Posterior cingulate gyrus (tissue), 11 donors: Measurements from ENCODE around the gene CDC25C.

Experiments
- DNase-seq, 10 donors: peaks; one replicate each; pipeline versions ENCODE4 v3.0.0 to v3.0.0-alpha.2; 2020 to 2021; ENCODE audit warnings: mixed read lengths in 3 of 10
- intact Hi-C: fragments of 100-400 bp; cut with DNase I; formaldehyde crosslinking; loops from one replicate; pipeline ENCODE4 v1.15.1; 2023

The CDC25C gene

DNA sequence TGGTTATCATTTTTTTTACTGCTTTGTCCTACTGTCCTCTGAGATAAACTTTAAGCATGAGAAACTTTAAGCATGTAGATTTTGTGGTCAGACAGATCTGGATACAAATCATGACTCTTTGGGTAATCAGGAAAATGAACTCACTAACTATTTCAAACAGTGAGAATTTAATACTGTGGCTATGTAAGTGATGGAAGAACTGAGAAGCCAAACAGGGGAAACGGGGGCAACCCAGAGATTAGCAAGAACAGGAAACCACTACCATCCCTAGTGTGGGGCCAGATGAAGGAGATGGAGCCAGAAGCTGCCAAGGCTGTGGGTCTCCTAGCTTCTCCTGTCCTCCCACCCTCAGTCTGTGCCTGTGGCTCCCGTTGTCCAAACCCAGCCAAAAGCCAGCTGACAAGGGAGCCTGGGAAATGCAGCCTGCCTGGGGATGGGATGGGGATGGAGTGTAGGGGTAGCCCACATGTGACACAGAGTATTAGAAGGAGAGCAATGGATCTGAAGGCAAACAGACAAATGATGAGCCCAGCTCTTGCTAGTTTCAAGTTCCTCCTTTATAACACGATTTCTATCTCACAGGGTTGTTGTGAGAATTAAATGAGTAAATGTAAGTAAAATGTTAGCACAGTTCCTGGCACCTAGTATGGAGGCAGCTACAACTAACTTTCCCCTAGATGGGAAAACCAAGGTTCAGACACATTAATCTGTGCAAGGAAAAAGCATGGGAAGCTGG is 90.8 kb downstream of the CDC25C start:
- no peak for DNase-seq
- intact Hi-C loops: no loop called here

DNA sequence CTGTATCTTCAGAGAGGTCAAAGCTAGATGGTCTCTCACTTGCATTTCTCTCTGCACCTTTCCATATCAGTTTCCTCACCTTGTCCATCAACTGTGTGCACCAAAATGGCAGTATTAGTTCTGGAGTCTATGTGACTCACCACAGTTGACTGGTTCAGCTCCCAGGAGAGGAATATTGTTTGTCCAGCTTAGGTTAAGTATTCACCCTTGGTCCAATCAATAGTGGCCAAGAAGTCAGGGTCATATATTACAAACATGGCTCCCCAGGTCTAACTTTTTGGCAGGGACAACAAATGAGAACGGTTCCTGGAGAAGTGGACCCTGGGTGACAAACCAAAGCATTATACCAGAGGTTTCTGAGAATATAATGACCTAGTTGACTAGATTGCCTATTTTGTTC is 93.6 kb downstream of the CDC25C start:
- no peak for DNase-seq
- intact Hi-C loops: no loop called here
